ENCODE measurements around the gene PTER.

Gene PTER

GRCh38 chr10:16440396-16441133 is 3.8 kb downstream of the PTER start:
- no peak overlapping the region for H3K4me3 ChIP-seq (ENCODE audit: low read depth, low read length)
- TF ChIP-seq POLR2A (IDR thresholded peaks at IDR 0.05; ENCODE audit: extremely low read depth, insufficient read length) (no peak), MAX (IDR thresholded peaks at IDR 0.05; ENCODE audit: low read depth, low read length) (no peak), MYC (IDR thresholded peaks at IDR 0.05; ENCODE audit: low read depth, low read length) (no peak), CTCF (IDR thresholded peaks at IDR 0.05; ENCODE audit: low read depth, low read length) (no peak)
- no peak for DNase-seq (ENCODE audit: low read depth)

GRCh38 chr10:16441173-16441840 is 4.5 kb downstream of the PTER start:
- no peak overlapping the region for H3K4me3 ChIP-seq (ENCODE audit: low read depth, low read length)
- DNase-seq (ENCODE audit: low read depth), result no peak
- no peak for TF ChIP-seq MYC (IDR thresholded peaks at IDR 0.05; ENCODE audit: low read depth, low read length)

- no peak overlapping the region for H3K4me3 ChIP-seq (ENCODE audit: low read depth, low read length)
- TF ChIP-seq CTCF (IDR thresholded peaks at IDR 0.05; ENCODE audit: low read depth, low read length), result no peak
- TF ChIP-seq POLR2A (IDR thresholded peaks at IDR 0.05; ENCODE audit: extremely low read depth, insufficient read length), result no peak
- no peak for TF ChIP-seq MYC (IDR thresholded peaks at IDR 0.05; ENCODE audit: low read depth, low read length)
- TF ChIP-seq MAX (IDR thresholded peaks at IDR 0.05; ENCODE audit: low read depth, low read length), result no peak
- DNase-seq (ENCODE audit: low read depth), result no peak
These were observed 6.1 kb downstream of the PTER start for GRCh38 chr10:16442914-16443313.

GRCh38 chr10:16445770-16446469 is 9.1 kb downstream of the PTER start:
- TF ChIP-seq MYC (IDR thresholded peaks at IDR 0.05; ENCODE audit: low read depth, low read length) (no peak), MAX (IDR thresholded peaks at IDR 0.05; ENCODE audit: low read depth, low read length) (no peak), CTCF (IDR thresholded peaks at IDR 0.05; ENCODE audit: low read depth, low read length) (no peak), POLR2A (IDR thresholded peaks at IDR 0.05; ENCODE audit: extremely low read depth, insufficient read length) (no peak)
- no peak overlapping the region for H3K4me3 ChIP-seq (ENCODE audit: low read depth, low read length)
- DNase-seq (ENCODE audit: low read depth), result no peak

GRCh38 chr10:16449454-16449853 is 12.6 kb downstream of the PTER start:
- H3K4me3 ChIP-seq (ENCODE audit: low read depth, low read length), result no peak overlapping the region
- TF ChIP-seq POLR2A (IDR thresholded peaks at IDR 0.05; ENCODE audit: extremely low read depth, insufficient read length) (no peak), MYC (IDR thresholded peaks at IDR 0.05; ENCODE audit: low read depth, low read length) (no peak), CTCF (IDR thresholded peaks at IDR 0.05; ENCODE audit: low read depth, low read length) (no peak), MAX (IDR thresholded peaks at IDR 0.05; ENCODE audit: low read depth, low read length) (no peak)
- no peak for DNase-seq (ENCODE audit: low read depth)

Data from NB4 (cell line).